Tongue (tissue), 2 donors: ENCODE data around the gene PHETA1. TPM values are rescaled to one million over a fixed set of nuclear protein-coding genes. Genes with fewer than 3 reads are reported as not detected.
"Not testable (repeated sequence)": the region's sequence is repeated elsewhere in the genome, so short reads cannot be mapped to it uniquely, and the experiment has no call there.

Experiments
- DNase-seq: peaks from one replicate; pipeline ENCODE4 v3.0.0-alpha.2; 2015
- total RNA-seq: library from RNA; depleted of rRNA; stranded (reverse); fragments of >200 nt; gene quantifications from one replicate; pipeline ENCODE4 v1.2.3, GENCODE V29; 2014

Gene PHETA1
- total RNA-seq, 1 donor from 2014 or later = 4.5 TPM

GRCh38 chr12:111405149-111405858 lies 36.4 kb upstream of the PHETA1 start:
- peak; percentile 91 for DNase-seq

GRCh38 chr12:111404362-111405148 lies 35.7 kb upstream of the PHETA1 start:
- no peak for DNase-seq

DNA sequence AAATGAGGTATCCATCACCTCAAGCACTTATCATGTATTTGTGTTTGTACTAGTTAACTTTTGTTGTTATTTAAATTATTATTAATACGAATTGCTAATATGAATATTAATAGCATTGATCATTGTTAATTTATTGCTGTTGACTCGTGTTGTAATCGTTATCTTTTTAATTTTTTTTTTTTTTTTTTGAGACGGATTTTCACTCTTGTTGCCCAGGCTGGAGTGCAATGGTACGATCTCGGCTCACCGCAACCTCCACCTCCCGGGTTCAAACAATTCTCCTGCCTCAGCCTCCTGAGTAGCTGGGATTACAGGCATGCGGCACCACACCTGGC lies 33.6 kb upstream of the PHETA1 start:
- not testable (repeated sequence) for DNase-seq

DNA sequence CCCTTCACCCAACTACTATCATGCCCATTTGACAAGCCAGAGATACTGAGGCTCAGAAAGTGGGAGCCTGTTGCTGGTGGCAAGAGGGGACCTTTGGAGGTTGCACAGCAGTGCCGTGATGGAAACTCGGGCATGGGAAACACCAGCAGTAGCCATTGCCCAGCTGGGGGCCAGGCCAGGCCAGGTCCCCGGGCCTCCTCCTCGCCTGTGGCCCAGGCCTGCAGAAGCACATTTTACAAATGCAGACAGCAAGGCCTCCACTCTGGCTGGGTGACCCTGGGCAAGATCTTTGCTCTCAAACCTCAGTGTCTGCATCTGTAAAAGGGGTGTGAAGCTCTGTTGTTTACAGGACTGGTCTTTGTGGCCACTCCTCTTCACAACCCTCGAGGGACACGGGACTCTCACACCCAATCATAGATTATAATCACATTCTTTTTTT lies 32.3 kb upstream of the PHETA1 start:
- no peak for DNase-seq

GRCh38 chr12:111399741-111400404 lies 31.0 kb upstream of the PHETA1 start:
- not testable (repeated sequence) for DNase-seq

- DNase-seq = no peak
Measured at GRCh38 chr12:111398530-111398929, 29.6 kb upstream of the PHETA1 start.

DNA sequence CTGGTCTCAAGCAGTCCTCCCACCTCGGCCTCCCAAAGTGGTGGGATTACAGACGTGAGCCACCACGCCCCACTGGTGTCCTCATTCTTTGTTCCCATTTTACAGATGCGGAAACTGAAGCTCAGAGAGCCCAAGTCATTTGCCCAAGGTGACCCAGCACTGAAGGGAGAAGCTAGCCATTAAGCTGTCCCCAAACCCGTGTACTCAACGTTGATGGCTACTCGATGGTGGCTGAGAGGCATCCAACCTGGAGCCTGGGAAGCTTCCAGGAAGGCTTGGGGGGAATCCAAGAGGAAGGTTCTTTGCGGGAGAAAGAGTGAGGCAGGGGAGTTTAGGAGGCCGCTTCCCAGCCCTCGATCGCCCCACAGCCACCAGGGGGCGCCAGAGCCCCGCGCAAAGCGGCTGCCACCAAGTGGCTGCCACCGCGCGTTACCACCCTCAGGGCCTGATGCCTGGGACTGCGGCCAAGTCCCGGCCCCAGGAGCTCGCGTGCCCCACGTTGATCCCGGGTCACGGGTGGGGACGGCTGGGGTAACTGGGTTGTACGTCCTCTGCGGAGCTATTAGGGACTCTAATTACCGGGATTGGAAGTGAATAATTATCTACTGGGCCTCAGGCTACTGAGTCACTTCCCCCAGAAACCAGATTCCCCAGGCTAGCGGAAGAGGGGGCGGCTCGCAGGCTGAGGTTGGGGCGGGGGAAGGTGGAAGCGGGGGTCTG lies 28.0 kb upstream of the PHETA1 start:
- DNase-seq = peak; percentile 86

DNA sequence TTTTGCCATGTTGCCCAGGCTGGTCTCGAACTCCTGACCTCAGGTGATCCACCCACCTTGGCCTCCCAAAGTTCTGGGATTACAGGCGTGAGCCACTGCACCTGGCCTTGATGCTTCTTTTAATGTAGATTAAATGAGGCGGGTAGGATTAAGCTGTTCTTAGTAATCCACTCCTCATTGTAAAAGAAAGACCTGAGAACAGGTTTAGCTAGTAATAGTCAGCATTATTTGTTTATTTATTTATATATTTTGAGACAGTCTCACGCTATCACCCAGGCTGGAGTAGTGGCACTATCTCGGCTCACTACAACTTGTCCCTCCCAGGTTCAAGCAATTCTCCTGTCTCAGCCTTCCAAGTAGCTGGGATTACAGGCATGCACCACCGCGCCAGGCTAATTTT lies 27.4 kb upstream of the PHETA1 start:
- not testable (repeated sequence) for DNase-seq

- no peak for DNase-seq
Measured at GRCh38 chr12:111395336-111396187, 26.7 kb upstream of the PHETA1 start.

DNA sequence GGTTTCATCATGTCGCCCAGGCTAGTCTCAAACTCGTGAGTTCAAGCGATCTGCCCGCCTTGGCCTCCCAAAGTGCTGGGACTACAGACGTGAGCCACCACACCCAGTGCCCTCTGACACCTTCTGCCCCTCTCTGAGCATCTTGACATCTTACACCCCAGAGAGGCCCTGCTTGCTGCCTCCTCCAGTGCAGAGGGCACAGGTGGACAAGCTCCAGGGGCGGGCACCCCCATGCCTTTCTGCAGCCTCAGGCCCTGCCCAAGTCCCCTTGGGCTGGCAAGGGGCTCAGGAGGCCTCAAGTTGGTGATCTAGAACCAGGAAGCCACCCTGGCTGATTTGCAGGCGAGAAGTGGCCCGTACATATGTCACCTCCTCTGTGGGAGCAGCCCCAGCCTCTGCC lies 25.6 kb upstream of the PHETA1 start:
- DNase-seq = no peak

DNA sequence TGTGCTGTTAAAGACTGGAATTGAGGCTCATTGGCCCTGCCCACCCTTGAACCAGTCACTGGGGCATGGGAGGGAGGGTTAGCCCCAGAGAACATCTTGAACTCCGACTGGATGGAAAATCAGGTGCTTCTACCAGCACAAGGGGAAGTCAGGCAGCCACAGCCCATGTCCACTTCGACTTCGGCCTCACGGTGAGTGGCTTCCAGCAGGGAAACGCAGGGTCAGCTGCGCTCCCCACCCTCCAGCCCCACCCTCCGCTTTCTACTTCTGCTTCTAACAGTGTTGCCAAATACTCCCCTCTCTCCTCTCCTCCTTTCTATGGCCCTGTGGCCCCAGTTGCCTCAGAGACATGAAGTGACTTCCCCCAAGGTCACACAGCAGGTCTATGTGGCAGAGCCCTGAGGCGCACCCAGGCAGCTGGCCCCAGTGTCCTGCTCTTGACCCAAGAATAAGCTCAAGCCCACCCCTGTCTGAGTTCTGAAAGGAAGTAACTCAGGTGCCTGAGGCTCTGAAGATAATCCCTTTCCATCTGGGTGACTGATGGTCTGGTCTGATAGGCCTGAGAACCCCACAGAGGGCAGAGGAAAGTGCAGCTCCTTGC lies 24.9 kb upstream of the PHETA1 start:
- no peak for DNase-seq

- no peak for DNase-seq
Measured at GRCh38 chr12:111390910-111391309, 22.0 kb upstream of the PHETA1 start.

GRCh38 chr12:111389635-111390034 lies 20.7 kb upstream of the PHETA1 start:
- DNase-seq = no peak

GRCh38 chr12:111387747-111388323 lies 18.9 kb upstream of the PHETA1 start:
- DNase-seq = no peak

- no peak for DNase-seq
Measured at GRCh38 chr12:111386885-111387284, 18.0 kb upstream of the PHETA1 start.

DNA sequence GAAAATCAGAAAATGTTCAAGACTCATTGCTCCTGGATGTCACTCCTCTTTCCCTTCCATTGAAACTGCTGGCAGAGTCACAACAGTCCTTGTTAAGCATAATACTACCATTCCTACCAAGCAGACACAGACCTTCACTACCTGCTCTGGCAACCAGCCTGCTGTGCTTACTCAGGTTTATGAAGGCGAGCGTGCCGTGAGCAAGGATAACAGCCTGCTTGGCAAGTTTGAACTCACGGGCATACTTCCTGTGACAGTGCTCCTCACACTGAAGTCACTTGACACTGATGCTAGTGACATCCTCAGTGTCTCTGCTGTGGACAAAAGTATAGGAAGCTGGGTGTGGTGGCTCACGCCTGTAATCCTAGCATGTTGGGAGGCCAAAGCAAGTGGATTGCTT lies 15.7 kb upstream of the PHETA1 start:
- no peak for DNase-seq

DNA sequence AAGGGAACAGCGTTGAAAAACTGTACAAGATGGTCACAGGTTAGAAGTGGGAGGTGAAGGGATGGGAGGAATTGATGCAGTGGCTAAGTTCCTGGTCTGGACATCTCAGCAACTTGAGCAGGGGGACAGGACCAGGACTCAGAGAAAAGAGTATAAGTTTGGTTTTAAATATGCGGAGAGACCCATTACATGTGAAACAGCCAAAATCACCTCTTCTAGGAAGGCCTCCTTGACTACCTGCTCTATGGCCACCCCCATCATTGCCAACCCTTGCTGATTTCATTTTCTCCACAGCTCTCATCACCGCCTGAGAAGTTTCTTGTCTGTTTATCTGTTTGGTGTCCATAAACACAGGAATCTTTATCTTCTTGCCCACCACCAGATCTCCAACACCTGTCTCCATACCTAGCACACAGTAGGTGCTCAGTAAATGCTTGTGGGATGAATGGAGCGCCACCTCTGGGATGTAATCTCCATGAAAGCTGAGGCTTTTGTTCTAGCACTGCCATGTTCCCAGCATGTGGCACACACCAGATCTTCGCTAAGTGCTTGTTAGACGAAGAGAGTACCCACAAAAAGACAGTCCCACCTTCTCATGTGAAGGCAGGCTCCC lies 11.2 kb upstream of the PHETA1 start:
- DNase-seq = no peak

DNA sequence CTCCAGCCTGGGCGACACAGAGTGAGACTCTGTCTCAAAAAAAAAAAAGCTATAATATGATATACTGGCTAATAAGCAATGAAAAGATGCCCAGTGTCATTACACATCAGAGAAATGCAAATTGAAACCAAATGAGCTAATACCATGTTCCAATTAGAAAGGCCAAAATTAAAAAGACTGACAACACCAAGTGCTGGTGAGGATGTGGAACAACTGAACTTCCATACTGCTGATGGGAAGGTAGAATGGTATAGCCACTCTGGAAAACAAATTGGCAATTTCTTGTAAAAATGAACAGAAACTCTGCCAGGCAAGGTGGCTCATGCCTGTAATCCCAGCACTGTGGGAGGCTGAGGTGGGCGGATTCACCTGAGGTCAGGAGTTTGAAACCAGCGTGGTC lies 8.5 kb upstream of the PHETA1 start:
- no peak for DNase-seq

- not testable (repeated sequence) for DNase-seq
Measured at GRCh38 chr12:111373231-111373630, 4.3 kb upstream of the PHETA1 start.

- no peak for DNase-seq
Measured at GRCh38 chr12:111369496-111370220, 763 bp upstream of the PHETA1 start.
